Renal pelvis (tissue), 4 donors: ENCODE data around the gene EME1. TPM values are rescaled to one million over a fixed set of nuclear protein-coding genes. Genes with fewer than 3 reads are reported as not detected.
"Not testable (repeated sequence)": the region's sequence is repeated elsewhere in the genome, so short reads cannot be mapped to it uniquely, and the experiment has no call there.

Experiments used
- DNase-seq: peaks from one replicate; pipeline ENCODE4 v3.0.0-alpha.2; 2013
- polyA plus RNA-seq, 3 donors: library from polyadenylated mRNA; unstranded; fragments of 120-200 nt; gene quantifications; one replicate each; pipeline ENCODE4 v1.2.1, GENCODE V29; 2013; ENCODE audit not compliant: insufficient read length in 3 of 3

EME1 gene
- polyA plus RNA-seq, 3 donors: 7.7 to 11.9 (median 9.0) TPM

DNA sequence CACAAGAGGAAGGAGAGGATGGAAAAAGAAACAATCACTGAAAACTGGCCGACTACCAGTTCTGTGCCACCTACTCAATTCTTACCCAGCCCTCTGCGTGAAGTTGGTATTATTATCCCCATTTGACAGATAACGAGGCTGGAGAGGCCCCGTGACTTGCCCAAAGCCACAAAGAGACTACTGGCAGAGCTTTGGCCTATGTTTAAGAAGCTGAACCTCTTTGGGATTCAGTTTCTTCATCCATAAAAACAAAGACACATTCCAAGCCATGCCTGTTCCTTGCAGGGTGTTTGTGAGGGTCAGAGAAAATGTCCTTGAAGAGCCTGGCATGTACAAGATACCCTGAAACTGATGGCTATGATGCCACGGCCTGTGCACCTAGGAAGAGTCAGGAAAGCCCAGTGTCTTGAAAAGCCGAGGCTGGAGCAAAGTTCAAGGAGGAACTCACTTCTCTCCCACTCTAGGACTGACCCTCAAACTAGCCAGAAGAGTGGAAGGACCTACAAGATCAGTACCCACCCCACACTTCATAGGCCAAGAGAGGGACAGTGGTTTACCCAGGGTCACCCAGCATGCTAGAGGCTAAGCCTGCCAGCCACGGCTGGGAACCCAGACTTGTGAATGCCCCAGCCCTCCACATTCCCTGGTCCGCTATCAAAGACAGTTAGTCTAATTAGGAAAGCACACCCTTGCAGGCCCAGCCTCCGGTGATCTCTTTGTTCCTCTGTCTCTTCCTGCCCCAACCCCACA is 51.4 kb downstream of the EME1 start:
- DNase-seq: no peak

DNA sequence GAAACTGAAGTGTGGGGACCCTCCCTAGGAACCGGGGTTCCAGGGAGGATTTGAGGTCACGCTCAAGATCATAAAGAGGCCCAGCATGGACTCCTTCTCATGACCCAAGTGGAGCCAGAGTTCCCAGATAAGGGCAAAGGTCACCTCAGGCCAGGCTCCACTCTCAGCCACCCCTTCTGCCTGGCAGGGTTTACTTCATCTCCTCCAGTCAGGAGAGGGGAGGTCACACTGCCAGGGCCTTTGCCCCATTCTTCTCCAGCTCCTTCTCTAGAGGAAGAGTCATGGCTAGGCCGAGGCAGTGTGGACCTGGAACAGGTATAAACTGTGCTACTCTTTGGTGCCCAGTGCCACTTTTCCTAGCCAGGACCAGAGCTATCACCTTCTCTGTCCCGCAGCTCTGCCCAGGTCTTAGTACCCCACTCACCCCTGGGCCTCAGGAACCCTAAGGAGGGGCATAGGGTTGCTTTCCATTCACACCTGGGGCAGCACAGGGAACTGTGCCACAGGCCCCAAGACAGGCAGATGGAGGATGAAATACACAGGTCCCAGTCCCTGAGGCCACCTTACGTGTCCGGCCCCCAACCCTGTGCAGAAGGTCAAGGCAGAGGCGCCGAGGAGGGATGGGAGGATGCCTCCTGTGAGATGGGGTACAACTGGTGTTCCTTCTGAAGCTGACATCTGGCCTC is 52.1 kb downstream of the EME1 start:
- no peak for DNase-seq

DNA sequence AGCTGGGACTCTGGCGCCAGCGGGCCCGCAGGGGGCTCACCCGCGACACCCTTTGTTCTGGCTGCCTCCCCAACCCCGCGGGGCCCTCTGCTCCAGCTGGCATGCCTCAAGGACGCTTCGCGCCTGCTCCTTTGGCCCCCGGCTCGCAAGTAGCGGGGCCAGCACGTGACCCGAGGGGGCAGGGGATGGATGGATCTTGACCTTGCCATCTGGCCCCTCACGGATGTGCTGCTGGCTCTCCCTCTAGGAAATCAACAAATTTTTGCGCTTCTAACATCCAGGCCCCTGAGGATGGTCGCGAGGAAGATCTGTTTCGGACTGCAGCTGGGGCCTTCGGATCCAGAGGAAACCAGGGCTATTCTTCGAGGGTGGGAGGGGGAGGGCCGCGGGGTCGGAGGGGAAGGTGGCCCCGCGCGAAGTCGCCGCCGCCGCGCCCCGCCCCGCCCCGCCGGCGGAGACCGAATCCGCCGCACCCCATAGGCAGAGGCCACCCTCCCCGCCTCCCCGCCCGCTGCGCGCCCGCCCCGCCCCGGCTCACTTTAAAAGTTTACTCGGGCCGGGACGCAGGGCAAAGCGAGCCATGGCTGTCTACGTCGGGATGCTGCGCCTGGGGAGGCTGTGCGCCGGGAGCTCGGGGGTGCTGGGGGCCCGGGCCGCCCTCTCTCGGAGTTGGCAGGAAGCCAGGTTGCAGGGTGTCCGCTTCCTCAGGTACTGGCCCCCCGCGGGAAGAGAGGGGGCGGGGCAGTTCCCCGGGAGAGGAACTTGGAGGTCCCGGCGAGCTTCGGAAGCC is 52.8 kb downstream of the EME1 start, which contains the start of gene ACSF2:
TSS of gene ACSF2 (plus strand) at position 537 of the 790 bp plus-strand sequence. CDS start at position 581, 44 bp downstream.
- peak; percentile 66 for DNase-seq

DNA sequence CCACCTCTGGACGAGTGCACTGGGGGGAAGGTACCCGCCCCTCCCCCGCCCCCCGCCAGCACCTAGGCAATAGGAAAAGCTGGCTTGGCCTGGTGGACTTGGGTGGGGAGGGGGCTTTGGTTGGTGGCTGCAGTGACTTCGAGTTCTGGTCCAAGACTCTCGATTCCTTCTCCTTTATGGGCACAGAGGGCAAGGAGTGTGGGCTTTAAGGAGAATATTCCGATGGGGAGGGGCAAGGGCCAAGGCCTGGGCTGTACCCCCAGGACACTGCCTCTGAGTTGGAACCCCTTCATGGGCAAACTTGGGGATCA is 53.4 kb downstream of the EME1 start:
- no peak for DNase-seq

DNA sequence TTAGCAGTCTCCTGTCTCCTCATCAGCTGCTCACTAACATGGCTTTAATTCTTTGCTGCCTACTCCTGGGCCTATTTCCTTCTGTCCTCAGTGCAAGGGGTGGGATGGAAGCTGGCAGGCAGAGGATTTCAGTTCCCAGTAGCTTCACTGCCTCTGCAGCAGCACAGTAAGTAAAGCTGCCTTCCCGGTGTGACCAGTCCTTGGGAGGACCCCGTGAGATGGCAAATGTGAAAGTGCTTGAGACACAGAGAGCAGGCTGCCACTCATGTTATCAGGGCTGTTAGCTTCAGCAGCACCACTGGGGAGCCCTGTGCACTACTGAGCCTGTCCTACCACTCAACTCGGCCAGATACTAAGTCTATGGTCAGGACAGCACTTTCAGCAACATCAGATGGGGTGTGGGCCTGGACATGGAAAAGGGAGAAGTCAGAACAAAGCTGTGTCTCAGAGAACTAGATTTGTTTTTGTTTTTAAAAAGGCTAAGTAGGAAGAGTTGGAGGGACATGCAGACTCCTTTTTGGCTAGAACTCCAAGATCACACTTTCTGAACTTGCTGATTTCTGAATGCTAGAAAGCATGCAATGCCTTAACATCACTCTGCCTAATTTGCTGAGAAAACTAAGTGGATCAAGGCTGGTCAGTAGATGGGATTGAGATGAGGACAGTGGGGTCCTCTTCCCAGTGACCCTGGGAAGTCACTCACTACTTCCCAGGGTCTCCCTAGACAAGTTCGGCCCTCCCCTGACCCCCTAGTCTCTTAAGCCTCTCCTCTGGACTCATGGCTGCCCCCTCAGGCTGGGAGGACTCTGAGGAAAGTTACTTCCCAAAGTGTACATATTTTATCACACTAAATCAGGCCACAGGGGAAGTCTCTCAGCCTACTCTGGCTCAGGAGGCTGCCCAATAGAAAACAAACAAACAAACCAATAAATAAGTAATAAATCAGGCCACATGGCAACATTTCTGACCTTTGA is 54.1 kb downstream of the EME1 start:
- no peak for DNase-seq

DNA sequence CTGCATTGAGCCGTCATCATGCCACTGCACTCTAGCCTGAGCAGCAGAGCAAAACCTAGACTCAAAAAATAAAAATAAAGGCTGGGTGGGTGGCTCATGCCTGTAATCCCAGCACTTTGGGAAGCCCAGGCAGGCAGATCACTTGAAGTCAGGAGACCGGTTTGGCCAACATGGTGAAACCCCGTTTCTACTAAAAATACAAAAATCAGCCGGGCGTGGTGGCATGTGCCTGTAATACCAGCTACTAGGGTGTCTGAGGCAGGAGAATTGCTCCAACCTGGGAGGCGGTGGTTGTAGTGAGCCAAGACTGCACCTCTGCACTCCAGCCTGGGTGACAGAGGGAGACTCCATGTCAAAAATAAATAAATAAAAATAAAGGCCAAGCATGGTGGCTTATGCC is 55.1 kb downstream of the EME1 start:
- DNase-seq: not testable (repeated sequence)

DNA sequence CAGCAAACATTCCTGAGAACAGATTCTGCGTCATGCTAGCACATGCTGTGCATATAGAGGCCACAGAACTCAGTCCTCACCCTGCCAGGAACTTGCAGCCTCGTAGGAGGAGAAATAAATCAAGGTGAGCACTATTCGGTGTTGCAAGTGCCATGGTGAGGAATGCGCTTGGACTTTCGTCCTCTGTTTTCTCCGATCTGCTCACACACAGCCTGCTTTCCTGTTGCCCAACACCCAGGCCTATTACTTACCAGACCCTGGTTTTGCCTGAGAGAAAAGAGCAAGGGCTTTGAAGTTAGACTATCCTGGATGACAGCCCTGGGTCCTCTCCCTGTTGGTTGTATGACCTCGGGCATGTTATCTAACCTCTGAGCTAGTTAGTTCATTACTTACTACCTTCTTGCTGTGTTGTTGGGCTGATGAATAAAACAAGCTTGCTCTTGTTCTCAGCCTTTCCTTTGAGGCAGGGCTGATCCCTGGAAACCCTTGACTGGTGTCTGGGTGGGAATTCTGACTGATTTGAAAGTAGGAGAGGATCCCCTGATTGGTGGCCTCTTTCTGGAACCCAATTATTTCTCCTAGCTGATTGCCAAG is 55.9 kb downstream of the EME1 start:
- DNase-seq: no peak

DNA sequence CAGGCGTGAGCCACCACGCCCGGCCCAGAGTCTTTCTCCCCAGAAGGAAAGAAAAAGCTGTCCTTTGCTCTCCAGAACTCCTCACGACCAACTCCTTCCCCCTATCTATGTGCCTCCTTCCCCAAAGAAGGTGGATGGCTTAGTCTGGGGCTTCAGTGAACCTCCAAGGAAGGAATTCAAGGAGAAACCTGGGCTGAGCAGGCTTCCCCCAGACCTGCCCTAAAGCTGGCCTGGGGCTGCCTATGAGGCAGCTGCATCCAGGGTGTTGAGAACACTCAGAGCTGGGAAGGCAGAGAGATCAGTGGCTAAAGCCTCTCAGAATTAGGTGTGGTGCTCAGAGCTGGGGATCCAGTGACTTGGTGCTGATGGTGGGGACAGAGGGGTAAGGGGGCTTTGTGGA is 56.8 kb downstream of the EME1 start:
- no peak for DNase-seq

Other genes with a start within 250 kb of the EME1 start
- 10 to 100 TPM; 14.8 to 18.7 (median 17.9) TPM for gene SAMD14, start 243.1 kb upstream of the EME1 start, polyA plus RNA-seq
- gene PPP1R9B, start 222.6 kb upstream of the EME1 start, polyA plus RNA-seq: 10 to 100 TPM; 47.5 to 56.9 (median 49.6) TPM
- 1 to 10 TPM; 1.3 to 1.7 (median 1.5) TPM for gene SGCA, start 207.2 kb upstream of the EME1 start, polyA plus RNA-seq
- 100 to 1,000 TPM; 388 to 763 (median 498) TPM for gene COL1A1, start 171.6 kb upstream of the EME1 start, polyA plus RNA-seq
- 1 to 10 TPM; 1.9 to 3.2 (median 3.2) TPM for gene TMEM92, start 98.8 kb upstream of the EME1 start, polyA plus RNA-seq
- gene XYLT2, start 27.1 kb upstream of the EME1 start, polyA plus RNA-seq: 10 to 100 TPM; 25.3 to 30.3 (median 29.4) TPM
- 10 to 100 TPM; 75.4 to 81.2 (median 80.8) TPM for gene MRPL27, start within 50 bp of the EME1 start, polyA plus RNA-seq
- 10 to 100 TPM; 56.7 to 67.6 (median 61.0) TPM for gene LRRC59, start 24.3 kb downstream of the EME1 start, polyA plus RNA-seq
- 100 to 1,000 TPM; 105 to 121 (median 111) TPM for gene ACSF2, start 53.0 kb downstream of the EME1 start, polyA plus RNA-seq
- 1 to 10 TPM; 2.0 to 4.0 (median 3.6) TPM for gene CHAD, start 95.7 kb downstream of the EME1 start, polyA plus RNA-seq
- gene RSAD1, start 105.6 kb downstream of the EME1 start, polyA plus RNA-seq: 10 to 100 TPM; 52.7 to 62.3 (median 58.9) TPM
- 1 to 10 TPM; 1.4 to 2.4 (median 2.3) TPM for gene MYCBPAP, start 135.2 kb downstream of the EME1 start, polyA plus RNA-seq
- 10 to 100 TPM; 15.4 to 16.8 (median 16.2) TPM for gene EPN3, start 159.5 kb downstream of the EME1 start, polyA plus RNA-seq
- 10 to 100 TPM; 46.1 to 67.4 (median 62.3) TPM for gene SPATA20, start 173.9 kb downstream of the EME1 start, polyA plus RNA-seq
- gene CACNA1G, start 187.5 kb downstream of the EME1 start, polyA plus RNA-seq: 1 to 10 TPM; 6.3 to 8.1 (median 7.7) TPM